ENCODE measurements around the gene ABHD16B. TPM values are rescaled to one million over a fixed set of nuclear protein-coding genes. Genes with fewer than 3 reads are reported as not detected.
A peak's percentile ranks its signal among the peaks of the same experiment; 100 is the strongest.

The ABHD16B gene
- total and polyA plus RNA-seq, 8 donors = 0.18 TPM; not detected in 7

DNA sequence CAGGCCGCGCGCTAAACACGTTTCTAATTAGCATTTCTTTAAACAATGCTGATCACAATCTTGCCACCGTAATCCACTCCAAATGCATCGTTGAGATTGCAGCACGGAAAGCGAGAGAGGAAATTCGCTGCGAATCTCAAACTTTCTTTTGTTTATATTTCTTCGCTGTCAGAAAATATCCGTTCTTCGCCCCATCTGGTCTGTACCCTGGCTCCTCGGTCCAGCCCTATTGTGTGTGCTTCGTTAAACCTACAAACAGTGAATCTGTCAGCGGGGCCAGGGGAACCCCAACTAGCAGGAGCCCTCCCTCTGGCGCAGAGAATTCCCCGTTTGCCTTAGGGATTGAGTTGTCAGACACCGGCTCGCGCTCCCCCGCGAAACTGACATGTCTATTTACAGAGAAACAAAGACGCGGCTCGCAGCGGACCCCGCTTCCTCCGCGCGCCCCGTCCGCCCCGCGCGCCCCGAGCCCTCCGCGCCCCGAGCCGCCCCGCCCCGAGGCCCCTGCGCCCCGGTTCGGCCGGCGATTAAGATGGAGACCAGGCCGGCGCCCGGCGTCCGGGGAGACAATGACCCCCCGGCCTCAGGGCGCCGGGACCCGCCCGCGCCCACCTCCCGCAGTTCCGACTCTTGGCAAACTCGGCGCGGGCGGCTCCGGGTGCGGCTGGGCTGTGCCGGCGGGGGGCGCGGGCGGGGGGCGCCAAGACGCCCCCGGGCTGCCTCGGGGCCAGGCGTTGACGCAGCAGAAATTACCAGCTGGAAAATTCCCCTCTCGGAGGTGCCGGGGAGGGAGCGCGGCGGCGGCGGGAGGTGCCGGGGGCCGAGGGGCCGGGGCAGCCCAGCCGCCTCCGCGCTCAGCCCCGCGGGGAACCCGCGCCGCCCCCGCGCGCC is 31.1 kb upstream of the ABHD16B start:
- H3K27ac ChIP-seq = peak overlapping the region; percentile 53 to 58
- no peaks in the 10 kb centered on the region for H3K36me3 ChIP-seq
- intact Hi-C loops (cut with DNase I) = no loop called here
- ATAC-seq (no peak), DNase-seq (no peak)
- TF ChIP-seq, protein P1, sequence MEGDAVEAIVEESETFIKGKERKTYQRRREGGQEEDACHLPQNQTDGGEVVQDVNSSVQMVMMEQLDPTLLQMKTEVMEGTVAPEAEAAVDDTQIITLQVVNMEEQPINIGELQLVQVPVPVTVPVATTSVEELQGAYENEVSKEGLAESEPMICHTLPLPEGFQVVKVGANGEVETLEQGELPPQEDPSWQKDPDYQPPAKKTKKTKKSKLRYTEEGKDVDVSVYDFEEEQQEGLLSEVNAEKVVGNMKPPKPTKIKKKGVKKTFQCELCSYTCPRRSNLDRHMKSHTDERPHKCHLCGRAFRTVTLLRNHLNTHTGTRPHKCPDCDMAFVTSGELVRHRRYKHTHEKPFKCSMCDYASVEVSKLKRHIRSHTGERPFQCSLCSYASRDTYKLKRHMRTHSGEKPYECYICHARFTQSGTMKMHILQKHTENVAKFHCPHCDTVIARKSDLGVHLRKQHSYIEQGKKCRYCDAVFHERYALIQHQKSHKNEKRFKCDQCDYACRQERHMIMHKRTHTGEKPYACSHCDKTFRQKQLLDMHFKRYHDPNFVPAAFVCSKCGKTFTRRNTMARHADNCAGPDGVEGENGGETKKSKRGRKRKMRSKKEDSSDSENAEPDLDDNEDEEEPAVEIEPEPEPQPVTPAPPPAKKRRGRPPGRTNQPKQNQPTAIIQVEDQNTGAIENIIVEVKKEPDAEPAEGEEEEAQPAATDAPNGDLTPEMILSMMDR (IDR thresholded peaks at IDR 0.05) = no peak
- H3K4me3 ChIP-seq = peak overlapping the region; percentile 41 to 57
- H3K9me3 ChIP-seq = no peaks in the 10 kb centered on the region
- H3K4me1 ChIP-seq = peaks cover 14 to 56% of the 10 kb centered on the region in 2 donors
- peaks cover 0 to 60% of the 10 kb centered on the region in 2 donors for H3K27me3 ChIP-seq

DNA sequence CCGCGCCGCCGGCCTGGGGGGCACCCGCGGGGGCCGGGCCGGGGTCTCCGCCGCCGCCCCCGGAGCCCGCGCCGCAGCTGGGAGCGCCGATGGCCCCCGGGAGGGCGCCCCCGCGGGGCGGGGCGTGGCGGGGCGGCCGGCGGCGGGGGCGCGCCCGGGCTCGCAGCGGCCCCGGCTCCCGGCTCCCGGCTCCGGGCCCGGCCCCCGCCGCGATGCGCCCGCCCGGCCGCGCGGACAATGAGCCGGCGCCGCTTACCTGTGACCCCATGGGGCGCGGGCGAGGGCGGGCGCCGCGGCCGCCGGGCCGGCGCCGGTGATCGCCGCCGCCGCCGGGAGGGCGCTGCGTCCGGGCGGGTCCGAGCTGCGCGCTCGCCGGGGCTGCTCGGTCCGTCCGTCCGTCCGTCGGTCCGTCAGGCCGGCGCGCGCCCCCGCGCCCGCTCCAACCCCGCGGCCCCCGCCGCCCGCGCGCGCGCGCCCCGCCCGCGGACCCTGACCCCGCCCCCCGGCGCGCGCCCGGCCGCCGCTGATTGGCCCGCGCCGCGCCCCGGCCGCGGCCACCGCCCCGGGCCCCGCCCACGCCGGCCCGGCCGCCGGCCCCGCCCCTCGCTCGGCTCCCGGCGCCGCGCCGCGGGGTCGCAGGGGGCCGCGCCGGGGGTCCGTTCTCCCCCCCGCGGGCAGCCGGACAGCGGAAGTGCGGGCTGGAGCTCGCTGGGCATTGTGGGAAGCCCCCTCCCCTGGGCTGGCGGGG is 30.3 kb upstream of the ABHD16B start, which contains the start of gene ZBTB46:
ZBTB46 (minus strand) TSS at position 424 of the 748 bp plus-strand sequence. CDS start 40,507 bp downstream, outside the sequence.
- H3K27ac ChIP-seq = peak within 1 kb of the TSS; percentile 53 to 66
- peaks cover 14 to 57% of the 10 kb centered on the region in 2 donors for H3K4me1 ChIP-seq
- H3K27me3 ChIP-seq = peaks cover 0 to 60% of the 10 kb centered on the region in 2 donors
- DNase-seq = peak in 1 of 4 donors; percentile 88
- H3K4me3 ChIP-seq = peak within 1 kb of the TSS; percentile 41 to 57
- H3K36me3 ChIP-seq = no peaks in the 10 kb centered on the region
- peak; percentile 50 for ATAC-seq
- no peaks in the 10 kb centered on the region for H3K9me3 ChIP-seq
- TF ChIP-seq, protein P1 (IDR thresholded peaks at IDR 0.05) = no peak
- intact Hi-C loops (cut with DNase I) = no loop called here

DNA sequence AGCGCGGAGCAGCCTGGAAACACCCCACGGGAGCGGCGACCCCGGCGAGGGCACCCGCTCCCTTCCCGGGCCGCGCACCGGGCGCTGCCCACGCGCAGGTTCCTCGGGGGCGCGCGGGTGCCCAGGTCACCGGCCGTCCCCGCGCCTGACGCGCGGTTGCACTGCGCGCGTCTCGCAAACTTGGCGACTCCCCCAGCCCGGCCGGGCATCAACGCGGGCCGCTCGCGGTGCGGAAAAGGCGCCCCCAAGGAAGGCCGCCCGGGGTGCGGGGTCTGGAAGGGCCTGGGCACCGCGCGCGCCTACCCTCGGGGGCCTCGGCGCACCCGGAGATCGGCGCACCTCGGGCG is 29.7 kb upstream of the ABHD16B start:
- Histone ChIP-seq H3K27ac (peak overlapping the region; percentile 44 to 66), H3K4me1 (peaks cover 14 to 57% of the 10 kb centered on the region in 2 donors), H3K4me3 (peak overlapping the region; percentile 33 to 53), H3K27me3 (peaks cover 0 to 60% of the 10 kb centered on the region in 2 donors), H3K36me3 (no peaks in the 10 kb centered on the region), H3K9me3 (no peaks in the 10 kb centered on the region)
- TF ChIP-seq, protein P1 (IDR thresholded peaks at IDR 0.05) = no peak
- DNase-seq (no peak), ATAC-seq (no peak)
- intact Hi-C loops (cut with DNase I) = no loop called here

DNA sequence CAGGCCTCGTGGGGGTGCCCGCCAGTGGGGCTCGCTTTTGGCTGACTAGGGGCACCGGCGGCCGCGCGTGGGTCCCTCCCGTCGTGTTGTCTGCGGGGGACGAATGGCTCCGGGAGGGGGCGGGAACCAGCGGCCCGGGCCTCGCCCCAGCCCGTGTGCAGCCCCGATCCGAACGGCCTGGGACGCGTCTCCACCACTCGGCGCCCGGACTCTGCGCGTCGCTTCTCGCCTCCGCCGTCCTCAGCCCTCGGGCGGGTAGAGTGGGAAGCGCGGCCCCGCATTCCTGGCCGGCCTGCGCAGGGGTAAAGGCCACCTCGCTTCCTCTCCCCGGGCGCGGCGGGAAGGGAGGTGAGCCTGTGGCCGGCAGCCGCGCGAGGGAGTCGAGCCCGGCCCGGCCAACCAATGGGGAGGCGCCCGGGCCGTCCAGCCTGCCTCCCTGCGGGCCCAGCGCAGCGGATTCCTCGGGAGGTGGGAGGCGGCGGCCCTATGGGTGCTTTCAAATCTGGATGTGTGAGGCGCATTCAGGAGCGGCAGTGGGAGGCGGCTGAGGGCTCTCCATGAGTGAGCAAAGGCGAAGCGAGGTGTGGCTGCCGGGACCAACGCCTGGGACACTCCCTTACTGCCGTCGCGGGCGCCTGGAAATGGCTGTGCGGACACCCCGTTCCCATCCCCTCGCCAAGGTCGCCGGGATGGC is 29.2 kb upstream of the ABHD16B start:
- Histone ChIP-seq H3K9me3 (no peaks in the 10 kb centered on the region), H3K36me3 (no peaks in the 10 kb centered on the region), H3K4me1 (peaks cover 14 to 57% of the 10 kb centered on the region in 2 donors), H3K27me3 (peaks cover 0 to 60% of the 10 kb centered on the region in 2 donors), H3K27ac (peak overlapping the region; percentile 44 to 66), H3K4me3 (peak overlapping the region; percentile 33 to 53)
- intact Hi-C loops (cut with DNase I) = no loop called here
- peak in 1 of 4 donors; percentile 89 for DNase-seq
- TF ChIP-seq, protein P1 (IDR thresholded peaks at IDR 0.05) = no peak
- ATAC-seq = peak; percentile 30

All from left lung (tissue), 10 donors.